Measurements from ENCODE around the gene TRMO. TPM values are rescaled to one million over a fixed set of nuclear protein-coding genes. Genes with fewer than 3 reads are reported as not detected.

TRMO gene
- total RNA-seq, 4 donors from 2014 or later, result 25.7 to 104 (median 29.3) TPM

DNA sequence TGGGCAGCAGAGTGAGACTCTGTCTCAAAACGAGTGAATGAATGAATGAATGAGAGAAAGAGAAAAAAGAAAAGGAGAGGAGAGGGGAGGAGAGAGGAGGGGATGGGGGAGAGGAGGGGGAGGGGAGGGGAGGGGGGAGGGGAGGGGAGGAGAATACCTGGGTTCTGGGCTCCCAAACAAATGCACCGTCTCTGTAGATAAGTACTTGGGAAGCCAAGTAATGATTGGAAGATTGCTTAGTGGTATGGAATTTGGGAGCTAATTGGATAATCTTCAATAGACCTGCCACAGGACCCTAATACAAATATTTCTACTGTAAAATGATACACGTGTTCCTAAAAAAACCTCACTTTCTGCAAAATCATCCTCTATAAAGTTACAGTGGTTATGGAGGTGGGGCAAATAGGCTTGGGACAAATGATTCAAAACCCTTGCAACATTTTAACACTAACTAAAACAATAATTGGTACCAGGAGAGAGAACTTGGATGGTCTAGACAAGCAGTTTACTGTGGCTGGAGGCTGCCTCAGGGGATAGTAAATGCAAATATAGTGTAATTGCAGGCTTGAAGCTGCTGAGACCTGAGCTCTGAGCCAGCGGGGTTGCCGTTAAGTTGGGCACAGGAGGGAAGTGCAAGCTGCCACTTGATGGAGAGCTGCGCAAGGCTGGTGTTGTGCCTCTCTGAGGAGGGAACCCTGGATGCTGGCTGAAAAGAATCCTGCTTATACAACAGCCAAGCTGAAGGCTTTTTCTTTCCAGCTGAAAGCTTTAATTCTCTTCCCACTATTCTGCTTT is 12.2 kb upstream of the TRMO start:
- no peak for DNase-seq
- H3K36me3 ChIP-seq, result no peaks in the 10 kb centered on the region
- no peaks in the 10 kb centered on the region for H3K27me3 ChIP-seq
- no peaks in the 10 kb centered on the region for H3K4me1 ChIP-seq
- no peak for TF ChIP-seq POLR2A (IDR thresholded peaks at IDR 0.05)
- TF ChIP-seq, protein P1, sequence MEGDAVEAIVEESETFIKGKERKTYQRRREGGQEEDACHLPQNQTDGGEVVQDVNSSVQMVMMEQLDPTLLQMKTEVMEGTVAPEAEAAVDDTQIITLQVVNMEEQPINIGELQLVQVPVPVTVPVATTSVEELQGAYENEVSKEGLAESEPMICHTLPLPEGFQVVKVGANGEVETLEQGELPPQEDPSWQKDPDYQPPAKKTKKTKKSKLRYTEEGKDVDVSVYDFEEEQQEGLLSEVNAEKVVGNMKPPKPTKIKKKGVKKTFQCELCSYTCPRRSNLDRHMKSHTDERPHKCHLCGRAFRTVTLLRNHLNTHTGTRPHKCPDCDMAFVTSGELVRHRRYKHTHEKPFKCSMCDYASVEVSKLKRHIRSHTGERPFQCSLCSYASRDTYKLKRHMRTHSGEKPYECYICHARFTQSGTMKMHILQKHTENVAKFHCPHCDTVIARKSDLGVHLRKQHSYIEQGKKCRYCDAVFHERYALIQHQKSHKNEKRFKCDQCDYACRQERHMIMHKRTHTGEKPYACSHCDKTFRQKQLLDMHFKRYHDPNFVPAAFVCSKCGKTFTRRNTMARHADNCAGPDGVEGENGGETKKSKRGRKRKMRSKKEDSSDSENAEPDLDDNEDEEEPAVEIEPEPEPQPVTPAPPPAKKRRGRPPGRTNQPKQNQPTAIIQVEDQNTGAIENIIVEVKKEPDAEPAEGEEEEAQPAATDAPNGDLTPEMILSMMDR (IDR thresholded peaks at IDR 0.05), result no peak
- H3K27ac ChIP-seq, result no peak overlapping the region
- no peaks in the 10 kb centered on the region for H3K9me3 ChIP-seq
- no peak overlapping the region for H3K4me3 ChIP-seq

DNA sequence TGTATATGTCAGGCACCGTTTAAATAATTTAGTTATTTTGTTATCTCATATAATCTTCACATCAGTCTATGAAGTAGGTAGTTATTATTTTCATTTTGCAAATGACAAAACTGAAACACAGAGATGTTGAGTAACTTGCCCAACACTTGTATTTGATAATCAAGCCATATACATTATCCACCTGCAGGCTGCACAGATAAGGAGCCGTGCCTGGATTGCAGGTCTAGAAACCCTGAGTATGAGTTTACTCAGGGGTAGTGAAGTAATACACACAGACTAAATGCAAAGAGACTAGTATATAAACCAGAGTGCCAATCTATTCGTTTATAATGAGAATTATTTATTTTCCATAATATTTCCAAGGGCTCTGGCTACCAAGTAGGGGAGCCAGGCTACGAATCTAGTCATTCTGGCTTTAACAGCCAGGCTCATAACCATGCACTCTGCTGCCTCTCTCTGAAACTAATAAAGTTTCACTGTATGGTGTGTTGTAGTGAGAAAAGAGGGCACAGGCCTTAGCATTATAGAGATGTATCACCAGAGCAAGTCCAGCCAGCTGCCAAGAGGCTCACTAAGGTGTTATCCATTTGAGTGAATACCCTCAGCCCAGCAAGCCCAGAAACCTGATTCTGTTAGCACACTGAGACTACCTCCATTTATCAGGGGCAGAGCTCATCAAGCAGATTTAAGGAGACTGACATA is 11.1 kb upstream of the TRMO start:
- Histone ChIP-seq H3K27me3 (no peaks in the 10 kb centered on the region), H3K4me3 (no peak overlapping the region)

DNA sequence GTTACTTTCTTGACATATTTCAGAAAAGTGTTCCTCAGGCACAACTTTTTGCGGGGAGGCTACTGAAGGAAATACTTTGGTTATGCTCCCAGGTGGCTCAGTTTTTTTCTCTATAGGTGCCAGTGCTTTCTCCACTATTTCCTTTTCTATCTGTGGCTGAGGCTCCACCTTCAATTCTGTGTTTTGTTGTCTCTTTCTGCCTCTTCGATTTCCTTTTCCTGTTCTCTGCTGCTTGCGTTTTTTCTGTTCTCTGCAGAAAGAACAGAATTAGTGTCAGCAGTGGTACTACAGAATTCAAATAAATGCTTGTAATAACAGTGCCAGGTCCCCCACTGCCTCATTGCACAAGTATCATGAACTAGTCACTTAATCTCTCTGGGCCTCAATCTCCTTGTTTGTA is 8.7 kb upstream of the TRMO start:
- no peaks in the 10 kb centered on the region for H3K4me1 ChIP-seq
- TF ChIP-seq POLR2A (IDR thresholded peaks at IDR 0.05), result no peak
- TF ChIP-seq, protein P1 (IDR thresholded peaks at IDR 0.05), result no peak
- no peaks in the 10 kb centered on the region for H3K36me3 ChIP-seq
- H3K4me3 ChIP-seq, result no peak overlapping the region
- H3K27ac ChIP-seq, result peak overlapping the region in 2 of 4 donors; percentile 9 to 34
- no peaks in the 10 kb centered on the region for H3K27me3 ChIP-seq
- DNase-seq, result no peak
- H3K9me3 ChIP-seq, result no peaks in the 10 kb centered on the region

More for the DNA sequence above, 11.1 kb upstream of the TRMO start:
- Histone ChIP-seq H3K27ac (no peak overlapping the region), H3K4me1 (no peaks in the 10 kb centered on the region), H3K9me3 (no peaks in the 10 kb centered on the region), H3K36me3 (no peaks in the 10 kb centered on the region)
- no peak for DNase-seq
- no peak for TF ChIP-seq POLR2A (IDR thresholded peaks at IDR 0.05)
- TF ChIP-seq, protein P1 (IDR thresholded peaks at IDR 0.05), result no peak

DNA sequence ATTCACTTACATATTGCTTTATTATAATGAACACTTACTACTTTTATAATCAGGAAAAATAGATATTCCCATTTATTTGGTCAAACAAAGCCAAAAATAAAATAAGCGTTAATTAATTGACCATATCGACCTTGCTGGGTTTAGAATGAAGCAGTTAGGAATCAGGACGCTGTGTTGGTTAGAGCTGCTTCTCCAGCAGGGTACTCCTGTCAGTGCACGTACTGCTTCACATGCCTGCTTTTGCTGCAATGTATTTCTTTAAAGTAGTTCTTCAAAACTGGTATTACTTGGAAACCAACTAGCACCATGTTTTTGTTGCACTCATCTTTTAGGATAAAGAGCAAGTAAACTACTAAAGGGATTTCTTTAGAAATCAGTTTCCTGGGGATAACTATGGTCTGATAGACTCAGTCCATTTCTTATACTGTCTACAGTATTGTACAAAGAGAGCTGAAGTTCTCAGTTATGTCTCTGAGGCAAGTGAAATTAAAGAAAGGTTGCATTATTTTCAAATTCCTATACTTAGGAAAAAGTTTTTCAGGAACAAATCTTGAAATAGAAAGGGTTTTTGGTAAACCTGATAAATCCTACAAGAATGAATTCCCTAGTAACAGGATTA is 6.8 kb upstream of the TRMO start:
- Histone ChIP-seq H3K4me3 (no peak overlapping the region), H3K36me3 (no peaks in the 10 kb centered on the region), H3K4me1 (no peaks in the 10 kb centered on the region), H3K27ac (no peak overlapping the region), H3K27me3 (no peaks in the 10 kb centered on the region), H3K9me3 (no peaks in the 10 kb centered on the region)
- TF ChIP-seq POLR2A (IDR thresholded peaks at IDR 0.05), result no peak
- TF ChIP-seq, protein P1 (IDR thresholded peaks at IDR 0.05), result no peak
- no peak for DNase-seq

DNA sequence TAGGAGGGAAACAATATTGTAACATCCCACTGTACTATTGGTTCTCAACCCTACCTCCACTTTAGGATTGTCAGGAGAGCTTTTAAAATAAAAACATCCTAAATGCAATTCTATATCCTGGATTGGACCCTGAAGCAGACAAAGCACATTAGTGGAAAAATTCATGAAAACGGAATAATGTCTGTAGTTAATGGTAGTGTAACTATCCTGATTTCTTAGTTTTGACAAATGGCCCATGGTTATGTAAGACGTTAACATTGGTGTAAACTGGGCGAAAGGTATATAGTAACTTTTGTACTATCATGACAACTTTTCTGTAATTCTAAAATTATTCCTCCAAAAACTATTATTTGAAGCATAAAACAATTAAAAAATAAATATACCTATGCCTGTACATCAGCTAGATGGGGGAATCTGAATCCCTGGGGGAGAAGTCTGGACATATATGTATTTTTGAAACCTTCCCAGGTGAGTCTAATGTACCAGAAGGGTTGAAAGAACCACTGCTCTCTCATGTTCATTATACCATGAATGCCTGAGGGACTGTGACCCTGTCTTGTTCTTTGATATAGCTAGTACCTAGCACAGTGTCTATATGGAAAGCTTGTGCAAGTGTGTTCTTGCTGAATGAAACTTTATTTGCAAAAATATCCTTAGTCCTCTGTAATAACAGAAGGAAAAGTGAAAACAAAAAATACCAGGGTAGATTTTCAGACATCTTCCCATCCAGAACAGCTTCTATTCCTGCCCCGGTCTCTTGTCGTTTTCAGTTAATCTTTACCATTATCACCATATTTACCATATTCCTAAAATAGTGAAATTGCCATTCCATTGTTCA is 3.4 kb upstream of the TRMO start:
- no peaks in the 10 kb centered on the region for H3K36me3 ChIP-seq
- H3K27ac ChIP-seq, result no peak overlapping the region
- no peak for DNase-seq
- H3K9me3 ChIP-seq, result no peaks in the 10 kb centered on the region
- H3K4me3 ChIP-seq, result no peak overlapping the region
- H3K4me1 ChIP-seq, result peaks cover 0 to 14% (median 2%) of the 10 kb centered on the region in 4 donors
- no peaks in the 10 kb centered on the region for H3K27me3 ChIP-seq
- TF ChIP-seq POLR2A (IDR thresholded peaks at IDR 0.05), result no peak
- TF ChIP-seq, protein P1 (IDR thresholded peaks at IDR 0.05), result no peak

Measured in Peyer's patch (tissue), 4 donors.